Mammary epithelial cell (primary cell): ENCODE results near the gene SORCS2.

Experiments used
- CTCF ChIP-seq, 2 donors: IDR thresholded peaks in 1 of 2; conservative IDR thresholded peaks in 1 of 2; 2 replicates each; pipeline ENCODE4 v1.5.1; 2011 to 2012; ENCODE audit warnings: inconsistent platforms in 2 of 2, low read length in 2 of 2, mild to moderate bottlenecking in 2 of 2, control low read depth in 1 of 2, low read depth in 1 of 2; ENCODE audit not compliant: insufficient read depth in 1 of 2; ENCODE audit errors: extremely low read depth in 1 of 2
- EZH2 ChIP-seq: IDR thresholded peaks from 2 replicates; pipeline ENCODE4 v1.6.1; 2012; ENCODE audit warnings: low read length, inconsistent platforms, borderline replicate concordance

- TF ChIP-seq CTCF (conservative IDR thresholded peaks at IDR 0.05 in 1 of 2, IDR thresholded peaks at IDR 0.05 in 1 of 2; ENCODE audit: extremely low read depth in 1 of 2, insufficient read depth in 1 of 2, low read depth in 1 of 2, low read length in 2 of 2) = no peak
- TF ChIP-seq EZH2 = no peak
Measured at GRCh38 chr4:7584606-7585159, 392.3 kb downstream of the SORCS2 start.
